Kidney capillary endothelial cell (primary cell): ENCODE measurements around the gene RASAL2.

Experiments
- DNase-seq: peaks from one replicate; pipeline ENCODE4 v3.0.0-alpha.2; 2018; ENCODE audit warnings: low spot score

Gene RASAL2

DNA sequence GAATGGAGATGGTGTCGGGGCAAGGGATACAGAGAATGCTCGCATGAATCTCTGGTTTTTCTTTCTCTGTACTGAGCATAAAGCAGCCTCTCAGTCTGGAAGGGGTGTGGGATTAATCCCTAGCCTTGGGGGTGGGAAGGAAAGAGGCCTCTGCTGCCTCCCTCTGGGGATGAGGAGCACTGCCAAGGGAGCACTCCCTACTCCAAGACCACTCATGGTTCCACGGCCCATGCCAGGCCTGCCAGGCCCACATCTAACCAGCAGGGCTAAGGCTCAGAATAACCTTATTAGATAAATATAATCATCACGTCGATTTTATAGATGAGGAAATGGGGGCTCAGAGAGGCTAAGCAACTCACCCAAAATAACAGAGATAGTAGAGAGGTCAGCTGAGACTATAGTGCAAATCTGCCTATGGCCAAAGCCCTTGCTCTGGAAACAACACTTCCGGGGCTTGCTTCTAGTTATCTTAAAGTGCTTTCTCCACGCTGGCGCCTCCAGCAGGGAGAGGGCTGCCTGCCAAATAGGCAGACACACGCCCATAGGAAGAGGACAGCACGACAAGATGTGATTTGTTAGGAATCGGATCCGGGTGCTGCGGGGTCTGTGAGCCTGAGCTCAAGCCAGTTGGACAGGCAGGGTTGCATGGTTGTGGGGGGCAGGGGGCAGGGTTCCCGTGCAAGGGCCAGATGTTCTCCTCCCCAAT, 419.5 kb downstream of the RASAL2 start:
- DNase-seq, result no peak

DNA sequence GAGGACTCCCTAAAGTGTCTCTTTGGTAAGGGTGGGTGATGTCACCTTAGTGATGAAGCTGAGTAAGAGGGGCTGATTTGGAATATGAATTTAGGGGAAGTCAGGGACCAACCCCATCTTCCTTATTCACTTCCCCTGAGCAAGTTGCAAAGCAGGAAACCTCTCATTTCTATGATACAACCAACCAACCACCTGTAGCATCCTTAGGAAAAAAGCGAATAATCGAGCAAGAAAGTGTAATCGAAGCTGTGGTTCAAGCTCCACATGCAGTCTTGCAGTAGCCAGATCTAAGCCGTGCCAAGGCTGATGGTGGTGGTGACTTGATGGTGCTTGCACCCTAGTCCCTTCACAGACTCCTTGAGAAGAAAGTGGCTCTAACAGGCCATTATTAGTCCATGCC, 422.2 kb downstream of the RASAL2 start:
- DNase-seq, result no peak

DNA sequence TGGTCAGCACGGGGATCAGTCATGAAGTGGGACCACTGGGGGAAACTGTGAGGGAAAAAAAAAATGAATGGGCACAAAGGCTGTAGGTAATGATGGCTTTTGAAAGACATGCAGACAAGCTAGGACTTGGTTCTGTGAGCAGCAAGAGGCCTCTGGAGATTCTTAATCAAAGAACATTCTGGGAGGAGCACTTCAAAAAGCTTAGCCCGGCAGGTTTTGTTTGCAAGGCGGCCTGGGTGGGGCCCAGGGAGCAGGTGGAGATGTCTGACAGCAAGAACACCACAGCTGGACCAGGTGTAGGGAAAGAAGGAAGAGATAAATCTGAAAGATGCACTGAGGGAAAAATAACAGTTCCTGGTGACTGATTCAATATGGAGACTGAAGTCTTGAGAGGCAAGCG, 425.0 kb downstream of the RASAL2 start:
- DNase-seq, result no peak

DNA sequence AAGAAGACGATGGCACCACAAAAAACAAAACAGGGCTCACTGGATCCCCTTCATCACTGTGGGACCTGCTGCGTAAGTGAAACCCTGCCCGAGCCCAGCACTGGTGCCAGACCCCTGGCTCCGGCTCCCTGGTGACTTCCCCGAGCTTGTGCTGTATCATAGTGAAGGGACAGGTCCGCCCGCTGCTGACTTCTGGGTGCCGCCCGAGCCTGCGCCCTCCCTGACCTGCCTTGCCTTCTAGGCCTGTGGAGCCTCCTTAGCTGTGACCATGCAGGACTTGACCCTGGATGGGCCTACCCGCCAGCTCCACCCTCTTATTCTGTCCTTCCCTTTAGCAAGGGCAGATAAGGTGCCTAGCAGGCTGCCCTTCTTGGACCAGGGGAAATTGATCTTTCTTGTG, 426.9 kb downstream of the RASAL2 start:
- DNase-seq, result no peak

DNA sequence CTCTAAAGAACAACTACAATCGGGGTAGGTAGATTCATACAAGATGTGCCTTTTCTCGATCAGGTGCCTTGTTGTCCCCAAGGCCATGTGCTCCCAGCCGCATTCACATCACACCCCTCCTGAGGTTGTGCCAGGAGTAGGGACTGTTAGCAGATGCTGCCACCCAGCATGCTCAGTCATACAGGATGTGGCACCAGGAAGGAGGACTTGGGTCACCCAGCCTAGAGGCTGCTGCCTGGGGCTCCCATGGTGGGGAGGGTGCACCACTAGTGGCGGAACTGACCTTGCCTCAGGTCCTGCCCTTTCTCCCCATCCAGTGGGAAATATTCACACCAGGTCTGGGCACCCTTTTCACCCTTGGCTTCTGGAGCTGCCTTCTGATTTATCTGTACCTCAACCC, 427.3 kb downstream of the RASAL2 start:
- DNase-seq, result no peak

DNA sequence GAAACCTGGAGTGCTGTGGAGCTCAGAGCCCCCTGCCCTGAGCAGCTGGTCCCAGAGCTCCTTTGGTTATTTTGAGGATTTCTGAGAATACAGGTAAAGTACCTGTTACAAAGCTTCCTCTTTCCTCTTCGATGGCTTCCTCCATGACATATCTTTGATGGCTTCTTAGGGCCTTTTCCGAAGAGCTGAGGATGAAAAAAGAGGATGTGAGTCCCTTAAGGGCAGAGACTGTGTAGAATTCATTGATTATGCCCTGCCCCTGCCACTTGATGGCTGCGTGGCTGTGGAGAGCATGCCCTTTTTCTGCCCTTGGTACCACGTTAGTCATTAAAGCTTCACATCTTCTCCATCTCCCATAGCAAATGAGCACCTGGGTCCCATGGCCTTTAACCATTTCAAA, 433.2 kb downstream of the RASAL2 start:
- DNase-seq, result no peak

DNA sequence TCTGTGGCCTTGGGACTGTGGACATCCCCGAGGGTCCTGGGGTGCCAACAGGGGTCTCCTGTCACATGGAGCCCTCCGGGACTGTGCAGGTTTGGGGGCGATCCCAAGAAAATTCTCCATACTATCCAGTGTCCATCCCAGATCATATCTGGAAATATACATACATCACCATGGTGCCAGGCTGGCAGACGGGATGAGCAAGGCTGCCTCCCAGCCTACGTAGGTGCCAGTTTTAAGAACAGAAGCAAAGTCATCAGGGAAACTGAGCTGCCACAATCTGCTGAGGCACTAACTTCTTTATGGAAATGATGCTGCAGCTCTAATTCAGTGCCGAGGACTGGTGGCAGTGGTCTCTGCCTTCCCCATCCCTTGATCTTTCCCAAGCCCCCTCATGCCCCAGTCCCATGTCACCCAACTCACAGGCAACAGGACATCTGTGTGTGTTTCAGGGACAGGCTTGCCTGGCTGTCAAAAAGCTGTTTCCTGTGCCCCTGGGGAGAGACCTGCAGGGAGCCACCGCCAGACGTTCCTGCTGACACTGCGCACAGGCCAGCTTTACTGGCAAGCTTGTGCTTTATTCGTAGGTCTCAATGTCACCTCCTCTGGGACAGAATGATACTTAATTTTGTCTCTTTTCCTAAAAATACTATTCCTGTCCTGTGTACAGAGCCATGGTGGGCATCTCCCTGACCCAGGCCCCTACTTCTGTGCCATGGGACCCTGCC, 434.5 kb downstream of the RASAL2 start:
- DNase-seq, result no peak

DNA sequence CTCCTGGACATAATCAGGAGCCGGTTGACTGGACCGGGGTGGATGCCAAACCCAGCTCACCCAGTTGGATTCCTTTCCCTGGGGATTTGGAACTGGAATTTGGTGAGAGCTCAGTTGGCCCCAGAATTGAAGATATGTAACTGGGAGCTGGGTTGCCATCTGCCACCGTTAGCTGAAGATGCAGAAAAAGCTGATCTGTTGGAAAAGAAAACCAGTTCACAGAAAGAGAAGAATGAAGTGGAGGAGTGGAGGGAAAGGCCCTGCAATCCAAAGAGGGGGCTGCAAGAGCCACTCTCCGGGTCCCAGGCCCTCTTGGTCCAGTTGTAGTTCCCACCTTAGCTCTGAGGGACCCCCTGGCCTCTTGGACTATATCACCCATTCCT, 435.0 kb downstream of the RASAL2 start:
- DNase-seq, result no peak

DNA sequence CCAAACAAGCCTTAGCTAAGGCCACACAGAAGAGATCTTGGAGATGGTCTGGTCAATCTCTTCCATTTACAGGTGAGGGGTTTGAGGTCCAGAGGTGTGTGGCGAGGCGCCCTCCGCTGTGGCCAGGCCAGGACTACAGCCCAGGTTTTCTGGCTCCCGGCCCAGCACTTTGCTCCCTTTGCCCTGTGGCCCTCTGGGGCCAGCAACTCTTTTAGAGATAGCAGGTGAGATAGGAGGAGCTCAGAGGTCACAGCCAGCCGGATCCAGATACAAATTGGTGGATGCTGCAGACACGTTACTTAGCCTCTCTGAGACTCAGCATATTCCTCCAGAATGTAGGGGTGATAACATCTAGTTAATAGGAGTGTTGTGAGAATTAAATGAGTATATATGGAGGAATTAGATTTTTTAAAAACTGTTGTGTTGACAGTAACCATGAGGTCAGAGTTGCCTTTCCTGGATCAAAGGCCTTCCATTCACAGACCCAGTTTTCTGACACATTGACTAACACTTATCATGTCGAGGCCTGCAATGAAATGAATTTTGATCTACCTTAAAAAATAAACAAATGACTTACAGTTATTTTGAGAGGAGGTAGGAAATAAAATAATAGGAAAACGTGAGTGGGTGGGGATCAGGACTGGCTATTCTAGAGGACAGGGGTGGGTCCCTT, 435.6 kb downstream of the RASAL2 start:
- no peak for DNase-seq

DNA sequence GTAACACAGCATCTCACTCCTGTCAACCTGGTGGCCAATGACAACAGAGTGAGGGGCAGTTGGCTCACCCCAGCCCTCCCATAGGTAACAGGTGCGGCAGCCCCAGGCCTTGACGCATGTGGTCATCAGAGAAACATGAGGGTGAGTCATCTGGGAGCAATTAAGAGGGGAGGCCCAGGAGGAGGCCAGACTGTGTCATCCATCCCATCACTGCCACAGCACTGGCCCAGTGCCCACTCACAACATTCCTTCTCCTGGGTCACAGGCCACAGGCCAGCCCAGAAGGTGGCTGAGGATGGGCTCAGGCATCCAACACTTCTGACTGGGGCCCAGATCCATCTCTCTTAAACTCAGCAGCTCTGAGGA, 436.1 kb downstream of the RASAL2 start:
- DNase-seq, result peak; percentile 57

DNA sequence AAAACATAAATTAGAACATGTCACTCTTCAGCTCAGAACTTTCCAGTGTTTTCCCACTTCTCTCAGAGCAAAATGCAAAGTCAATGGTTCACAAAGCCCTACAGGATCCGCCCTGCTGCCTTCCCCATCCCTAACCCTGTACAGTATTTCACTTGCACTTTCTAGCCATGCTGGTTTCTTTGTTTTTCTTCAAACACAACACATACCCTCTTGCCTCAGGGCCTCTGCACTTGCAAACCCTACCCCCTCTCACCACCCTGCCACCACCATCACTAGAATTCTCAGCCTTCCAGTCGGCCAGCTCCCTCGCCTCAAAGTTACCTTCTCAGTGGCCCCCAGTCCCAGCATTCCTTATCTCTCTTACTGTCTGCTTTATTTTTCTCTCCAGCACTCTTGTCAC, 436.6 kb downstream of the RASAL2 start:
- DNase-seq, result no peak

DNA sequence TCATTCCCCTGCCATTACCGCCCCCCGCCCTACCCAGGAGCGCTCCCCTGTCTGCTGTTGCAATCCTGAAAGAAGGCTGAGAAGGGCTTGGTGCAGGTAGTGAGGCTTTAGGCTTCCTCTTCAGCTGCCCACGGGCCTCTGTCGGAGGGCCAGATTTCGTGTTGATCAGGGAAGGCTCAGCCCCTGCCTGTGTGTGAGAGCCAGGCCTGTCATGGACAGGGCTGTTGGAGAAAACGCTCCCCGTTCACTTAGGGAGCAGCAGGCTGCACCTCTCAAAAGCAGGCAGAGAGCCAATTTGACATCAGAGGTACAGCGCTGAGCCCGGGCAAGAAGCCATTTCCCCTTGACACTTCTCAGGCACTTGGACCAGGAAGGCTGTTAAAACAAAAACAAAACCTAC, 438.0 kb downstream of the RASAL2 start:
- no peak for DNase-seq

DNA sequence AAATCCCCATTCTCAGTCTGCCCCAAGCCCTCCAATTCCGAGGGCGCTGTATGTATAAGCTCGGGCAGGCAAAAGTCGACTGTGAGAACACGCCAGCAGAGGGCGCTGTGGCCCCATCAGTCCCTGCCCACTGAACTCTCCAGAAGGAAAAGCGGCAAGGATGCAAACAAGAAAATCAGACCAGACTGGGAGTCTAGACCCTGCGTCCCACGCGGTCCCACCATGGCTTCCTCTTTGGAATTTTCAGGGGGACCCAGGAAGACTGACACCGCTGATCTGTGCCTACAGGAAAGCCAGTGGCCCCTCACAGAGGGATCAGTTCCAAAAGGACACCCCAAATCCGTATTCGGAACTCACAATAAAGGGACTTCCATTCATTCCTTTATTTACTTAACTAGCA, 438.5 kb downstream of the RASAL2 start:
- DNase-seq, result peak; percentile 81

DNA sequence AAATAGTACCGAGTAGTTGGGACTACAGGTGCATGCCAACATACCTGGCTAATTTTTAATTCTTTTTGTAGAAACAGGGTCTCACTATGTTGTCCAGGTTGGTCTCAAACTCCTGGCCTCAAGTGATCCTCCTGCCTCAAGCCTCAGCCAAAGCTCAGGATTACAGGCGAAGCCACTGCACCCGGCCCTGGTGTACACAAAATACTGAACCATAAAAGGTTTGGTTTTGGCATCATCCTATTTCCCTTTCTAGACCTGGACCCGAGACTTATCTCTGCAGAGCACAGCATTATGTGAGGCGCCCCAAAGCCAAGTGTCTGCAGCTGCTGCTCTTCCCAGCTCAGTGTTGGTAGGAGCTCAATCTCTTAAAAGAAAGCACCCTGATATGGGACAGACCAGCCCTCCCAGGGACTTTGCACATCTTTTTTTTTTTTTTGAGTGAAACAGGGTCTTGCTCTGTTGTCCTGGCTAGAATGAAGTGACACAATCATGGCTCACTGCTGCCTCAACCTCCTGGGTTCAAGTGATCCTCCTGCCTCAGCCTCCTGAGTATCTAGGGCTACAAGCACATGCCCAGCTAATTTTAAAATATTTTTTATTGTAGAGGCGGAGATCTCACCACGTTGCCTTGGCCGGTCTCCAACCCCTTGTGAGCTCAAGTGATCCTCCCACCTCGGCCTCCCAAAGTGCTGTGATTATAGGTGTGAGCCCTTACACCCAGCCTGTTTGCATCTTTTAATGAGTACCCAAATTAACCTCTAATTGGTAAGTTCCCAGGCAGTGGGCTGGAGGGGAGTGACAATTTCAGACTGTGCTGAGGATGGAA, 439.4 kb downstream of the RASAL2 start:
- DNase-seq, result no peak
